ENCODE results near the gene ITGA2. TPM values are rescaled to one million over a fixed set of nuclear protein-coding genes. Genes with fewer than 3 reads are reported as not detected.

The ITGA2 gene
- total RNA-seq, 1 experiment from 2014 or later: 36.7 TPM

GRCh38 chr5:53112909-53113308, 123.8 kb downstream of the ITGA2 start:
- BruUV-seq (replicated peaks): no TSS peak
- no peak overlapping the region for H2AFZ ChIP-seq (ENCODE audit: low read length)
- ChIA-PET CTCF (no interaction called here), POLR2A (ENCODE audit: unreplicated experiment) (no interaction called here)
- peaks cover 14% of the 10 kb centered on the region for H3K4me1 ChIP-seq (ENCODE audit: insufficient read depth, low read length)
- no peaks in the 10 kb centered on the region for H3K9me2 ChIP-seq (replicated peaks; ENCODE audit: low read length)
- no peaks in the 10 kb centered on the region for H4K20me1 ChIP-seq (ENCODE audit: low read length)
- DNase-seq (no peak), ATAC-seq (no peak)
- no peaks in the 10 kb centered on the region for H3F3A ChIP-seq (ENCODE audit: low read length, unreplicated experiment)
- H3K36me3 ChIP-seq (ENCODE audit: low read depth, low read length): no peaks in the 10 kb centered on the region
- H3K9me3 ChIP-seq (ENCODE audit: low read length): no peaks in the 10 kb centered on the region
- intact Hi-C loops (cut with micrococcal nuclease): no loop called here
- H3K79me2 ChIP-seq (ENCODE audit: low read length): peaks cover 31% of the 10 kb centered on the region
- no peak overlapping the region for H3K27ac ChIP-seq (ENCODE audit: low read length)
- no peak overlapping the region for H3K4me3 ChIP-seq (ENCODE audit: low read length)
- no peak overlapping the region for H3K9ac ChIP-seq (ENCODE audit: low read length)
- no peak overlapping the region for H3K4me2 ChIP-seq (ENCODE audit: low read length)
- TF ChIP-seq EZH2phosphoT487 (IDR thresholded peaks at IDR 0.05; ENCODE audit: borderline replicate concordance, low read length) (no peak), CTCF (conservative IDR thresholded peaks at IDR 0.05; ENCODE audit: low read depth, low read length) (no peak), EZH2 (IDR thresholded peaks at IDR 0.05; ENCODE audit: low read length, unreplicated experiment) (no peak)
- H3K27me3 ChIP-seq (ENCODE audit: low read length): no peaks in the 10 kb centered on the region

GRCh38 chr5:53113947-53114346, 124.8 kb downstream of the ITGA2 start:
- ATAC-seq (no peak), DNase-seq (no peak)
- Histone ChIP-seq H3K36me3 (ENCODE audit: low read depth, low read length) (no peaks in the 10 kb centered on the region), H3K27me3 (ENCODE audit: low read length) (no peaks in the 10 kb centered on the region), H3K9me3 (ENCODE audit: low read length) (no peaks in the 10 kb centered on the region), H3K27ac (ENCODE audit: low read length) (no peak overlapping the region), H3K79me2 (ENCODE audit: low read length) (peaks cover 20% of the 10 kb centered on the region), H3K4me2 (ENCODE audit: low read length) (no peak overlapping the region), H3K9ac (ENCODE audit: low read length) (no peak overlapping the region), H3K9me2 (replicated peaks; ENCODE audit: low read length) (no peaks in the 10 kb centered on the region), H4K20me1 (ENCODE audit: low read length) (no peaks in the 10 kb centered on the region), H3K4me3 (ENCODE audit: low read length) (no peak overlapping the region), H3K4me1 (ENCODE audit: insufficient read depth, low read length) (peaks cover 9% of the 10 kb centered on the region), H3F3A (ENCODE audit: low read length, unreplicated experiment) (no peaks in the 10 kb centered on the region), H2AFZ (ENCODE audit: low read length) (no peak overlapping the region)
- CTCF ChIA-PET: no interaction called here
- no peak for TF ChIP-seq CTCF (conservative IDR thresholded peaks at IDR 0.05; ENCODE audit: low read depth, low read length)
- no peak for TF ChIP-seq EZH2 (IDR thresholded peaks at IDR 0.05; ENCODE audit: low read length, unreplicated experiment)
- BruUV-seq (replicated peaks): no TSS peak
- intact Hi-C loops (cut with micrococcal nuclease): no loop called here
- POLR2A ChIA-PET (ENCODE audit: unreplicated experiment): no interaction called here

- Histone ChIP-seq H3K79me2 (ENCODE audit: low read length) (peaks cover 12% of the 10 kb centered on the region), H3K9me3 (ENCODE audit: low read length) (no peaks in the 10 kb centered on the region), H3K9ac (ENCODE audit: low read length) (no peak overlapping the region), H3F3A (ENCODE audit: low read length, unreplicated experiment) (no peaks in the 10 kb centered on the region), H4K20me1 (ENCODE audit: low read length) (no peaks in the 10 kb centered on the region), H3K36me3 (ENCODE audit: low read depth, low read length) (no peaks in the 10 kb centered on the region), H3K27me3 (ENCODE audit: low read length) (no peaks in the 10 kb centered on the region), H3K9me2 (replicated peaks; ENCODE audit: low read length) (no peaks in the 10 kb centered on the region), H3K4me2 (ENCODE audit: low read length) (no peak overlapping the region), H2AFZ (ENCODE audit: low read length) (no peak overlapping the region), H3K4me1 (ENCODE audit: insufficient read depth, low read length) (peaks cover 9% of the 10 kb centered on the region), H3K4me3 (ENCODE audit: low read length) (no peak overlapping the region), H3K27ac (ENCODE audit: low read length) (no peak overlapping the region)
- ATAC-seq: peak; percentile 39; the same call in 1 of the 2 replicates
- no TSS peak for BruUV-seq (replicated peaks)
- CTCF ChIA-PET: interaction anchor here (0.5 to 1.2 kb wide), 7 partner anchors 13 to 1195 kb away, joined by 3 to 10 read pairs (median 4); partner anchors contain the start of gene ARL15
- intact Hi-C loops (cut with micrococcal nuclease): no loop called here
- POLR2A ChIA-PET (ENCODE audit: unreplicated experiment): no interaction called here
- peak; percentile 45 for DNase-seq
- TF ChIP-seq EZH2phosphoT487 (IDR thresholded peaks at IDR 0.05; ENCODE audit: borderline replicate concordance, low read length) (no peak), CTCF (conservative IDR thresholded peaks at IDR 0.05; ENCODE audit: low read depth, low read length) (peak; percentile 55)
Observed at GRCh38 chr5:53114988-53115387, 125.8 kb downstream of the ITGA2 start.
